SK-N-SH (cell line): Measurements from ENCODE around the gene HHIPL1. TPM values are rescaled to one million over a fixed set of nuclear protein-coding genes. Genes with fewer than 3 reads are reported as not detected.

Experiments used
- EP300 ChIP-seq, 2 experiments: IDR thresholded peaks; 2 replicates each; pipeline versions ENCODE4 v1.4.0 to v1.6.1; 2012; ENCODE audit warnings: borderline replicate concordance in 1 of 2, low read depth in 1 of 2, low read length in 1 of 2
- FOSL2 ChIP-seq: IDR thresholded peaks from 2 replicates; pipeline ENCODE4 v1.4.0; 2012; ENCODE audit warnings: low read depth, mild to moderate bottlenecking, moderate library complexity, borderline replicate concordance
- FOXM1 ChIP-seq: IDR thresholded peaks from 2 replicates; pipeline ENCODE4 v1.4.0; 2012; ENCODE audit warnings: low read depth, mild to moderate bottlenecking
- IRF3 ChIP-seq: fragments of 150-350 bp; IDR thresholded peaks from 2 replicates; pipeline ENCODE4 v1.6.1; 2016; ENCODE audit warnings: mild to moderate bottlenecking, low read depth, low read length
- NRF1 ChIP-seq: IDR thresholded peaks from 2 replicates; pipeline ENCODE4 v1.6.1; 2012; ENCODE audit warnings: low read depth, mild to moderate bottlenecking, low read length
- RCOR1 ChIP-seq: fragments of 150-350 bp; IDR thresholded peaks from 2 replicates; pipeline ENCODE4 v1.6.1; 2017; ENCODE audit warnings: antibody characterized with exemption, low read length
- REST ChIP-seq: IDR thresholded peaks from 2 replicates; pipeline ENCODE4 v1.6.1; 2012; ENCODE audit warnings: mild to moderate bottlenecking, low read depth, low read length, moderate library complexity
- USF2 ChIP-seq: fragments of 150-350 bp; IDR thresholded peaks from 2 replicates; pipeline ENCODE4 v1.6.1; 2017; ENCODE audit warnings: antibody characterized with exemption, low read length, low read depth, borderline replicate concordance
- ZBTB33 ChIP-seq: IDR thresholded peaks from 2 replicates; pipeline ENCODE4 v1.4.0; 2012; ENCODE audit warnings: low read depth, borderline replicate concordance
- polyA plus RNA-seq, 3 experiments: library from polyadenylated mRNA; depleted of rRNA; stranded (reverse); fragments of >200 nt; gene quantifications; 2 replicates each; pipeline ENCODE4 v1.2.3, GENCODE V29; 2012

Gene HHIPL1
- polyA plus RNA-seq, 1 of the 3 experiments (the other 2 are of a cell fraction), result 0.02 TPM

- no peak for TF ChIP-seq ZBTB33
- no peak for TF ChIP-seq REST
- no peak for TF ChIP-seq EP300 (IDR thresholded peaks at IDR 0.05; ENCODE audit: borderline replicate concordance in 1 of 2, low read depth in 1 of 2, low read length in 1 of 2)
- no peak for TF ChIP-seq NRF1
- no peak for TF ChIP-seq FOXM1
- TF ChIP-seq RCOR1, result no peak
- TF ChIP-seq USF2, result no peak
- TF ChIP-seq FOSL2, result no peak
- no peak for TF ChIP-seq IRF3
These were observed 26.6 kb downstream of the HHIPL1 start (continued) for GRCh38 chr14:99671235-99672224.
